Measurements from ENCODE around the gene APBA3.
"Not testable (repeated sequence)": the region's sequence is repeated elsewhere in the genome, so short reads cannot be mapped to it uniquely, and the experiment has no call there.

The APBA3 gene

DNA sequence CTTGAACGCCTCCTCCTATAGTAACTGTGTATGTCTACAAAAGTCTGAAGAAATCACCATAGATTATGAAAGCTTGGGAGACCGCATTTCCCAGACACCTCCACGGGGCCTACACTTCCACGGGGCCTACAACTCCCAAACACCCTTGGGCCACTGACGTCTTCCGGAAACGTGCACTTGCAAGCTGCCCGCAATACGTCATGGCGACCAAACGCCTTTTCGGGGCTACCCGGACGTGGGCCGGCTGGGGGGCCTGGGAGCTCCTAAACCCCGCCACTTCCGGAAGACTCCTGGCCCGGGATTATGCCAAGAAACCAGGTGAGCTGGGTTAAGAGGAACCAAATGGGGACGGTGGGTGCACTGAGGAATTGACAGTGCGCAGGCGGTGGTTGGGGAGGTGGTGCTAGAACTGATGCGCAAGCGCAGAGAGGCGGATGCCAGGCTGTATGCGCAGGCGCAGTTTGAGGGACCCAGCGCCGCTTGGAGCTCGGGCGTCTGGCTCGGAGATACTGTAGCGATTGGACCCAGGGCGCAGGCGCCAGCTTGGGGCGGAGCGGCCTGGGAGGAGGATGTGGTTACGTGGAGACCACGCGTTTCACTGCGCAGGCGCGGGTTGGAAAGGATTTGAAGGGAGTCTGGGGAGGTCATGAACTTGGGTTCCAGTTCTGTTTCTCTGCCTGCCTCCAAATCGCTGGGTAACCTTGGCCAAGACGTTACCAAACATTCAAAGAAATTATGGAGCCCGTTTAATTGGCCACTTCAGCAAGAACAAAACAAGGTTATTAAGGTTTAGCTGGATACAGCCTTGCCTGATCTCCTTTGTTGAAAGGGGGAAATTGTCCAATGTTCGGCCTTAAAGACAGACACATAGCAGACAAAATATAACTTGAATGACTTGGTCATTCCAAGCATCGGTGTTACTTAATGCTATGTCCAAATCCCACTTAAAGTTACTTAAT lies 1.3 kb upstream of the APBA3 start, which contains the start of gene MRPL54:
MRPL54 (plus strand) TSS at position 182 of the 959 bp plus-strand sequence; CDS start at position 201, 19 bp downstream.
- Mint-ChIP-seq H3K4me1 (ENCODE audit: low read depth in 2 of 2) (peaks cover 30 to 32% of the 10 kb centered on the region in 2 donors), H3K27ac (peak within 1 kb of the TSS; percentile 100), H3K9me3 (peaks cover 0 to 3% of the 10 kb centered on the region in 2 donors), H3K4me3 (peak within 1 kb of the TSS; percentile 98 to 99), H3K27me3 (no peaks in the 10 kb centered on the region), H3K36me3 (ENCODE audit: insufficient read depth) (peaks cover 68% of the 10 kb centered on the region)
- DNase-seq: peak; percentile 99
- ATAC-seq (replicated peaks): peak; percentile 83

GRCh38 chr19:3762130-3762473 lies 610 bp upstream of the APBA3 start:
- H3K27me3 Mint-ChIP-seq: no peaks in the 10 kb centered on the region
- H3K4me3 Mint-ChIP-seq: peak overlapping the region; percentile 98 to 99
- peaks cover 30 to 32% of the 10 kb centered on the region in 2 donors for H3K4me1 Mint-ChIP-seq (ENCODE audit: low read depth in 2 of 2)
- peak overlapping the region; percentile 100 for H3K27ac Mint-ChIP-seq
- no peak for DNase-seq
- ATAC-seq (replicated peaks): no peak
- H3K36me3 Mint-ChIP-seq (ENCODE audit: insufficient read depth): peaks cover 63% of the 10 kb centered on the region
- peaks cover 0 to 3% of the 10 kb centered on the region in 2 donors for H3K9me3 Mint-ChIP-seq

DNA sequence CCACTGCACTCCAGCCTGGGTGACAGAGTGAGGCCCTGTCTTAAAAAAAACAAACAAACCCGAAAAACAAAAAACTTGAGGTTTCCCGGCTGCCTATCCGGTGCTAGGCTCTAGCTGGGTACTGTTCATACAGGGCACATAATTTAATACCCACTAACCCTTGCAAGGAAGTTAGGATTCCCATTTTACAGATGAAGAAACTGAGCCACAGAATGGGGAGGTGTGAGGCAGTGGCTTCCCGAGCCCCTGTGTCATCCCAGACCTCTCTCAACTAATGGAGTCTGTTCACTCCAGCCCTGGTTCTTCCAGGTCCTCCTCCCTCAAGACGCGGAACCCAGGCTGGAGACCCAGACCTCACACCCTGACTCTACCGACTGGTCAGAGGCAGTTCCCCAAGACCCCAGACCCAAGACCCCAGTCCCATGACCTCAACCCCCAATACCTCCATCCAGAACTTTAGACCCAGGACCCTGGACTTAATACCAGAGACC lies 576 bp downstream of the APBA3 start:
- H3K9me3 Mint-ChIP-seq: peaks cover 0 to 3% of the 10 kb centered on the region in 2 donors
- DNase-seq (peak in 2 of 3 experiments; percentile 23 to 27), ATAC-seq (replicated peaks) (peak; percentile 11)
- H3K36me3 Mint-ChIP-seq (ENCODE audit: insufficient read depth): peaks cover 62% of the 10 kb centered on the region
- no peaks in the 10 kb centered on the region for H3K27me3 Mint-ChIP-seq
- H3K4me1 Mint-ChIP-seq (ENCODE audit: low read depth in 2 of 2): peaks cover 22 to 27% of the 10 kb centered on the region in 2 donors
- peak overlapping the region; percentile 100 for H3K27ac Mint-ChIP-seq
- H3K4me3 Mint-ChIP-seq: peak overlapping the region; percentile 98 to 99

- peak overlapping the region in 1 of 2 donors; percentile 100 for H3K27ac Mint-ChIP-seq
- no peak for DNase-seq
- peaks cover 56% of the 10 kb centered on the region for H3K36me3 Mint-ChIP-seq (ENCODE audit: insufficient read depth)
- no peaks in the 10 kb centered on the region for H3K27me3 Mint-ChIP-seq
- ATAC-seq (replicated peaks): no peak
- H3K4me1 Mint-ChIP-seq (ENCODE audit: low read depth in 2 of 2): peaks cover 31 to 38% of the 10 kb centered on the region in 2 donors
- H3K4me3 Mint-ChIP-seq: peak overlapping the region; percentile 37 to 98
- H3K9me3 Mint-ChIP-seq: peaks cover 0 to 3% of the 10 kb centered on the region in 2 donors
Observed at GRCh38 chr19:3759482-3760254, 1.8 kb downstream of the APBA3 start.

- not testable (repeated sequence) for H3K27ac Mint-ChIP-seq; DNase-seq; H3K4me3 Mint-ChIP-seq; H3K27me3 Mint-ChIP-seq; ATAC-seq (replicated peaks); H3K9me3 Mint-ChIP-seq
- Mint-ChIP-seq H3K36me3 (ENCODE audit: insufficient read depth) (peaks cover 49% of the 10 kb centered on the region), H3K4me1 (ENCODE audit: low read depth in 2 of 2) (peaks cover 31 to 39% of the 10 kb centered on the region in 2 donors)
Observed at GRCh38 chr19:3758297-3758696, 3.2 kb downstream of the APBA3 start.

- not testable (repeated sequence) for DNase-seq; H3K4me3 Mint-ChIP-seq; H3K27ac Mint-ChIP-seq; H3K27me3 Mint-ChIP-seq; H3K9me3 Mint-ChIP-seq; ATAC-seq (replicated peaks)
- Mint-ChIP-seq H3K4me1 (ENCODE audit: low read depth in 2 of 2) (peaks cover 26 to 33% of the 10 kb centered on the region in 2 donors), H3K36me3 (ENCODE audit: insufficient read depth) (peaks cover 43% of the 10 kb centered on the region)
Observed at GRCh38 chr19:3757705-3758104, 3.8 kb downstream of the APBA3 start.

GRCh38 chr19:3753631-3754410 lies 7.7 kb downstream of the APBA3 start:
- Mint-ChIP-seq H3K4me1 (ENCODE audit: low read depth in 2 of 2) (peaks cover 9 to 15% of the 10 kb centered on the region in 2 donors), H3K27me3 (no peaks in the 10 kb centered on the region), H3K4me3 (no peak overlapping the region), H3K36me3 (ENCODE audit: insufficient read depth) (peaks cover 30% of the 10 kb centered on the region), H3K27ac (peak overlapping the region in 1 of 2 donors; percentile 70), H3K9me3 (no peaks in the 10 kb centered on the region)
- ATAC-seq (replicated peaks) (no peak), DNase-seq (no peak)

GRCh38 chr19:3752492-3752891 lies 9.0 kb downstream of the APBA3 start:
- Mint-ChIP-seq H3K27me3 (no peaks in the 10 kb centered on the region), H3K36me3 (ENCODE audit: insufficient read depth) (peaks cover 22% of the 10 kb centered on the region), H3K9me3 (no peaks in the 10 kb centered on the region), H3K4me1 (ENCODE audit: low read depth in 2 of 2) (peaks cover 9 to 15% of the 10 kb centered on the region in 2 donors), H3K27ac (no peak overlapping the region), H3K4me3 (no peak overlapping the region)
- ATAC-seq (replicated peaks) (no peak), DNase-seq (no peak)

DNA sequence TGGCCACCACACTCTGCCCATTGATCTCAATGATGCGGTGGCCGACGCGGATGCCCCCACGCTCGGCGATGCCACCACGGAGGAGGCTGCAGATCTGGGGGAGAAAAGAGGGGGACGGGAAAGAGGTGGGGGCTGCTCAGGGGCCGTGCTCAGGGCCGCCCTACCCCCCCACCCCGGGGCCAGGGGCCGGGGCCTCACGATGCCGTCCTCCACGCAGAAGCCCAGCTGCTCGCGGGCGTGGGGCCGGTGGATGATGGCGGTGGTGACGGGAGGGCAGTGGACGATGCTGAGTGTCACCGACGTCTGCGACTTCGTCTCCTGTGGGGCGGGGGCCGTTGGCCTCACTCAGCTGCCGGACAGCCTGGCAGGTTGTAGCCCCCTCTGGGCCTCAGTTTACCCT lies 10.3 kb downstream of the APBA3 start:
- Mint-ChIP-seq H3K4me3 (no peak overlapping the region), H3K27ac (no peak overlapping the region), H3K27me3 (no peaks in the 10 kb centered on the region), H3K9me3 (no peaks in the 10 kb centered on the region), H3K4me1 (ENCODE audit: low read depth in 2 of 2) (peaks cover 9 to 15% of the 10 kb centered on the region in 2 donors), H3K36me3 (ENCODE audit: insufficient read depth) (peaks cover 15% of the 10 kb centered on the region)
- DNase-seq: no peak
- no peak for ATAC-seq (replicated peaks)

DNA sequence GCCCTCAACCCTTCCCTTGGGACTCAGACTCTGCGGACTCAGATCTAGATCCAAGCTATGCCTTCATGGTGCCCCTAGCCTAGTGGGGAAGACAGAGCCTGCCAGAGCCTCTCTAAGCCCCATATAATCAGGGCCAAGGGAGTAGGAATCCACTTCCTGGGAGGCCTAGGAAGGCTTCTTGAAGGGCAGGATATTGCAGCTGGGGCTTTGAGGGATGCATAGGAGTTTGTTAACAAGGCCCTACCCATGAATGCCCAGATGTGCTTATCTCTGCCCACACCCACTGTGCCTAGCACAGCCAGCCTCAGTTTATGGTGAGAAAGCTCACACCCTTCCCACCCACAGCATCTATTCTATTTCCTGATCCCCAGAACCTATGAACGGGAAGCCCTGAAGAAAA lies 11.3 kb downstream of the APBA3 start:
- no peak overlapping the region for H3K27ac Mint-ChIP-seq
- ATAC-seq (replicated peaks) (no peak), DNase-seq (no peak)
- H3K4me3 Mint-ChIP-seq: no peak overlapping the region
- no peaks in the 10 kb centered on the region for H3K9me3 Mint-ChIP-seq
- H3K27me3 Mint-ChIP-seq: no peaks in the 10 kb centered on the region
- peaks cover 5 to 6% of the 10 kb centered on the region in 2 donors for H3K4me1 Mint-ChIP-seq (ENCODE audit: low read depth in 2 of 2)
- peaks cover 10% of the 10 kb centered on the region for H3K36me3 Mint-ChIP-seq (ENCODE audit: insufficient read depth)

DNA sequence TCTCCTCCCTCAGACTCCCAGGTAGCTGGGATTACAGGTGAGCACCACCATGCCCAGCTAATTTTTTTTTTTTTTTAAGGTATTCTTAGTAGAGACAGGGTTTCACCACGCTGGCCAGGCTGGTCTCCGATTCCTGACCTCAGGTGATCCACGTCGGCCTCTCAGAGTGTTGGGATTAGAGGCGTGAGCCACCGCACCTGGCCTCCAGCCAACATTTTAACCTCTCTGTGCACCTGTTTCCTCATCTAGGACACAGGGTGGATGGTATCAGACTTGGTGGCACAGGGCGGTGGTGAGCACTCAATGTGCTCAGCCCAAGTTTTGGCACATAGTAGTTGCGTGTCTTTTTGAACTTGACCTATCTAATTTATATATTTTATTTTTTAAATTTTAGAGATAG lies 12.5 kb downstream of the APBA3 start:
- Mint-ChIP-seq H3K27ac (no peak overlapping the region), H3K9me3 (no peaks in the 10 kb centered on the region), H3K36me3 (ENCODE audit: insufficient read depth) (peaks cover 10% of the 10 kb centered on the region), H3K4me3 (no peak overlapping the region), H3K4me1 (ENCODE audit: low read depth in 2 of 2) (no peaks in the 10 kb centered on the region), H3K27me3 (no peaks in the 10 kb centered on the region)
- ATAC-seq (replicated peaks) (no peak), DNase-seq (no peak)

DNA sequence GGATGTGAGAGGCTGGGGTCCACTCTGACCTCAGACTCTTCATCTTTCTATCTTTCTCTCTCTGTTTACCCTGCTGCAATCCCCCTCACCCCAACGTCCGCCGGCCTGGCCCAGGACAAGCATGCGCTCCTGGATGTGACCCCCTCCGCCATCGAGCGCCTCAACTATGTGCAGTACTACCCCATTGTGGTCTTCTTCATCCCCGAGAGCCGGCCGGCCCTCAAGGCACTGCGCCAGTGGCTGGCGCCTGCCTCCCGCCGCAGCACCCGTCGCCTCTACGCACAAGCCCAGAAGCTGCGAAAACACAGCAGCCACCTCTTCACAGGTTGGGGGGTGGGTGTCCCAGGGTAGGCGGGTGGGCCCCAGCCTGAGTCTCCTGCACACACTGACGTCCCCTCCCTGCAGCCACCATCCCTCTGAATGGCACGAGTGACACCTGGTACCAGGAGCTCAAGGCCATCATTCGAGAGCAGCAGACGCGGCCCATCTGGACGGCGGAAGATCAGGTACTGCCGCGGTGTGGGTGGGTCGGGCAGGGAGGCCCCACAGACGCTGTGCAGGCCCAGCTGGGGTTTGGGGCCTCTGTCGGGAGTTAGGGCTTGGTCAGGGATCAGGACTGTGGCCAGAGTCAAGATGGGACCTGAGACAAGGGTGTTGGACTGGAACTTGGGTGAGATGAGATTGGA lies 15.0 kb downstream of the APBA3 start:
- Mint-ChIP-seq H3K9me3 (no peaks in the 10 kb centered on the region), H3K36me3 (ENCODE audit: insufficient read depth) (peaks cover 10% of the 10 kb centered on the region), H3K4me1 (ENCODE audit: low read depth in 2 of 2) (no peaks in the 10 kb centered on the region), H3K4me3 (no peak overlapping the region), H3K27ac (peak overlapping the region in 1 of 2 donors; percentile 25), H3K27me3 (no peaks in the 10 kb centered on the region)
- DNase-seq (no peak), ATAC-seq (replicated peaks) (no peak)

Measured in effector memory CD8-positive, alpha-beta T cell (primary cell).